Stimulated activated naive CD8-positive, alpha-beta T cell treated with anti-CD3 and anti-CD28 coated beads, Interleukin-15, Interleukin-2, amounts not matched to agents 100 U/mL and 50 U/mL, for 24 hours (primary cell): ENCODE data around the gene HDGFL3.
"Not testable (repeated sequence)": the region's sequence is repeated elsewhere in the genome, so short reads cannot be mapped to it uniquely, and the experiment has no call there.

ENCODE experiments used
- ATAC-seq: fragments of 150-1000 bp; cut with Tn5 transposase; one replicate; pipeline ENCODE4 v1.10.0; 2021
- DNase-seq: peaks from one replicate; pipeline ENCODE4 v3.0.0; 2021

HDGFL3 gene

GRCh38 chr15:83207660-83208366 lies at the start of gene HDGFL3:
Gene HDGFL3 (minus strand): TSS chr15:83207823. CDS start chr15:83207414, 409 bp downstream.
- peak; percentile 58 for DNase-seq

GRCh38 chr15:83250781-83251180 lies 43.2 kb upstream of the HDGFL3 start:
- no peak for ATAC-seq
- no peak for DNase-seq

More at GRCh38 chr15:83207660-83208366, at the start of gene HDGFL3:
- ATAC-seq: peak; percentile 62

GRCh38 chr15:83249030-83249343 lies 41.4 kb upstream of the HDGFL3 start:
- ATAC-seq (no peak), DNase-seq (no peak)

- no peak for ATAC-seq
These were observed 40.8 kb upstream of the HDGFL3 start for GRCh38 chr15:83248151-83249029.

GRCh38 chr15:83243634-83244033 lies 36.0 kb upstream of the HDGFL3 start:
- ATAC-seq (no peak), DNase-seq (no peak)

More at GRCh38 chr15:83248151-83249029, 40.8 kb upstream of the HDGFL3 start:
- peak; percentile 7 for DNase-seq

- DNase-seq (no peak), ATAC-seq (no peak)
These were observed 22.6 kb upstream of the HDGFL3 start for GRCh38 chr15:83230242-83230641.

GRCh38 chr15:83225449-83225848 lies 17.8 kb upstream of the HDGFL3 start:
- no peak for DNase-seq
- ATAC-seq: no peak

- ATAC-seq, DNase-seq: not testable (repeated sequence)
These were observed 14.2 kb upstream of the HDGFL3 start for GRCh38 chr15:83221781-83222180.

GRCh38 chr15:83219026-83219425 lies 11.4 kb upstream of the HDGFL3 start:
- ATAC-seq (no peak), DNase-seq (no peak)

- no peak for ATAC-seq
- DNase-seq: no peak
These were observed 7.7 kb upstream of the HDGFL3 start for GRCh38 chr15:83215306-83215705.

- no peak for DNase-seq
- no peak for ATAC-seq
These were observed 3.0 kb upstream of the HDGFL3 start for GRCh38 chr15:83210619-83211018.

- no peak for ATAC-seq
- DNase-seq: no peak
These were observed 1.7 kb upstream of the HDGFL3 start for GRCh38 chr15:83209333-83209732.

- no peak for DNase-seq
- no peak for ATAC-seq
These were observed 691 bp upstream of the HDGFL3 start for GRCh38 chr15:83208367-83208661.

GRCh38 chr15:83207009-83207659 lies 489 bp downstream of the HDGFL3 start:
- ATAC-seq (peak; percentile 15), DNase-seq (peak; percentile 26)

GRCh38 chr15:83206526-83207008 lies 1.1 kb downstream of the HDGFL3 start:
- DNase-seq: no peak

GRCh38 chr15:83205725-83206324 lies 1.8 kb downstream of the HDGFL3 start:
- no peak for ATAC-seq
- DNase-seq: no peak

More at GRCh38 chr15:83206526-83207008, 1.1 kb downstream of the HDGFL3 start:
- ATAC-seq: no peak

- no peak for ATAC-seq
- DNase-seq: no peak
These were observed 2.9 kb downstream of the HDGFL3 start for GRCh38 chr15:83204697-83205096.

- no peak for DNase-seq
These were observed 4.1 kb downstream of the HDGFL3 start for GRCh38 chr15:83203543-83203942.

GRCh38 chr15:83200589-83200988 lies 7.0 kb downstream of the HDGFL3 start:
- DNase-seq (no peak), ATAC-seq (no peak)

More at GRCh38 chr15:83203543-83203942, 4.1 kb downstream of the HDGFL3 start:
- ATAC-seq: no peak

GRCh38 chr15:83200162-83200561 lies 7.5 kb downstream of the HDGFL3 start:
- peak; percentile 14 for DNase-seq
- ATAC-seq: peak; percentile 65

GRCh38 chr15:83199288-83199687 lies 8.3 kb downstream of the HDGFL3 start:
- peak; percentile 95 for ATAC-seq
- no peak for DNase-seq

GRCh38 chr15:83198476-83198875 lies 9.1 kb downstream of the HDGFL3 start:
- DNase-seq: no peak
- no peak for ATAC-seq
